ENCODE measurements around the gene DPPA4.

- TF ChIP-seq CTCF (IDR thresholded peaks at IDR 0.05; ENCODE audit: low read length): no peak
- no peak for TF ChIP-seq EZH2 (IDR thresholded peaks at IDR 0.05; ENCODE audit: borderline replicate concordance, low read length)
These were observed 1.9 kb upstream of the DPPA4 start for GRCh38 chr3:109339197-109339596.

All from OCI-LY1 (cell line).